ENCODE results near the gene HSPH1.

- TF ChIP-seq CTCF (IDR thresholded peaks at IDR 0.05) (no peak), EZH2 (IDR thresholded peaks at IDR 0.05) (no peak), EZH2phosphoT487 (IDR thresholded peaks at IDR 0.05) (no peak)
Measured at GRCh38 chr13:31204592-31204991, 42.9 kb upstream of the HSPH1 start.

Data from neural progenitor cell (in vitro differentiated cells).